GM21529 (cell line): ENCODE measurements around the gene RNF5.
"Not testable (repeated sequence)": the region's sequence is repeated elsewhere in the genome, so short reads cannot be mapped to it uniquely, and the experiment has no call there.

Source experiments
- ATAC-seq: cut with Tn5 transposase; IDR thresholded peaks from one replicate; pipeline ENCODE4 v1.9.1; 2021; ENCODE audit not compliant: unreplicated experiment

Gene RNF5

GRCh38 chr6:32175322-32175710 is 2.9 kb upstream of the RNF5 start:
- no peak for ATAC-seq

- ATAC-seq: peak; percentile 47
These were observed 2.3 kb upstream of the RNF5 start, which contains the start of gene AGPAT1 for GRCh38 chr6:32175711-32176475. AGPAT1 (minus strand) TSS chr6:32176084; CDS start chr6:32171496, 4,588 bp downstream.

- ATAC-seq: no peak
These were observed 1.6 kb upstream of the RNF5 start for GRCh38 chr6:32176476-32177182.

GRCh38 chr6:32177183-32177787 is 920 bp upstream of the RNF5 start:
- ATAC-seq: no peak

GRCh38 chr6:32178547-32179440 is 589 bp downstream of the RNF5 start:
- no peak for ATAC-seq

GRCh38 chr6:32179766-32180405 is 1.7 kb downstream of the RNF5 start:
- ATAC-seq: no peak

- no peak for ATAC-seq
These were observed 3.0 kb downstream of the RNF5 start for GRCh38 chr6:32181148-32181702.

- ATAC-seq: no peak
These were observed 3.8 kb downstream of the RNF5 start for GRCh38 chr6:32181915-32182529.

- no peak for ATAC-seq
These were observed 4.4 kb downstream of the RNF5 start for GRCh38 chr6:32182555-32182981.

GRCh38 chr6:32183030-32183429 is 4.8 kb downstream of the RNF5 start:
- no peak for ATAC-seq

- ATAC-seq: no peak
These were observed 5.4 kb downstream of the RNF5 start for GRCh38 chr6:32183483-32184083.

- no peak for ATAC-seq
These were observed 6.0 kb downstream of the RNF5 start, which contains the start of gene AGER for GRCh38 chr6:32184084-32184640. AGER (minus strand) TSS chr6:32184253; CDS start chr6:32184222, 31 bp downstream.

- peak; percentile 62 for ATAC-seq
These were observed 7.5 kb downstream of the RNF5 start for GRCh38 chr6:32185681-32186131.

- ATAC-seq: not testable (repeated sequence)
These were observed 8.1 kb downstream of the RNF5 start for GRCh38 chr6:32186151-32186840.

GRCh38 chr6:32187009-32187709 is 9.0 kb downstream of the RNF5 start:
- ATAC-seq: no peak

- not testable (repeated sequence) for ATAC-seq
These were observed 9.6 kb downstream of the RNF5 start for GRCh38 chr6:32187725-32188380.
